Loucy (cell line): ENCODE data around the gene ATG16L2.

Source experiments
- H2AFZ ChIP-seq: fragments of 200-600 bp; sonication (generic); 2 replicates; pipeline ENCODE4 v1.6.0; 2016; ENCODE audit warnings: antibody characterized with exemption, mild to moderate bottlenecking, low read length, moderate library complexity
- H3F3A ChIP-seq: fragments of 200-600 bp; 2 replicates; pipeline ENCODE4 v1.6.0; 2016; ENCODE audit warnings: antibody characterized with exemption, low read depth, mild to moderate bottlenecking
- H3K27me3 ChIP-seq: fragments of 200-600 bp; sonication (generic); 2 replicates; pipeline ENCODE4 v1.6.1; 2014; ENCODE audit warnings: low read length, mild to moderate bottlenecking; ENCODE audit not compliant: insufficient read depth, poor library complexity, severe bottlenecking
- H3K36me3 ChIP-seq: fragments of 200-600 bp; sonication (generic); 2 replicates; pipeline ENCODE4 v1.6.1; 2016; ENCODE audit warnings: low read length; ENCODE audit not compliant: insufficient read depth
- H3K4me1 ChIP-seq: fragments of 200-600 bp; sonication (generic); 2 replicates; pipeline ENCODE4 v1.5.1; 2014; ENCODE audit warnings: low read length, mild to moderate bottlenecking; ENCODE audit not compliant: insufficient read depth, poor library complexity, severe bottlenecking
- H3K4me2 ChIP-seq: fragments of 200-600 bp; sonication (generic); 2 replicates; pipeline ENCODE4 v1.6.0; 2014; ENCODE audit warnings: antibody characterized with exemption, low read length, low read depth, mild to moderate bottlenecking; ENCODE audit not compliant: poor library complexity, severe bottlenecking
- H3K4me3 ChIP-seq: fragments of 200-600 bp; sonication (generic); 2 replicates; pipeline ENCODE4 v1.5.1; 2014; ENCODE audit warnings: low read length, mild to moderate bottlenecking, mixed read lengths; ENCODE audit not compliant: poor library complexity, severe bottlenecking
- H3K79me2 ChIP-seq: fragments of 200-600 bp; sonication (generic); 2 replicates; pipeline ENCODE4 v1.6.1; 2014; ENCODE audit warnings: low read length; ENCODE audit not compliant: insufficient read depth
- H3K9ac ChIP-seq: fragments of 200-600 bp; sonication (generic); 2 replicates; pipeline ENCODE4 v1.6.0; 2014; ENCODE audit warnings: mild to moderate bottlenecking, low read depth, low read length, moderate library complexity; ENCODE audit not compliant: poor library complexity, severe bottlenecking
- H3K9me2 ChIP-seq: fragments of 200-600 bp; sonication (generic); replicated peaks from 2 replicates; pipeline ENCODE4 v1.6.1; 2016; ENCODE audit warnings: low read depth, low read length, mixed read lengths
- H3K9me3 ChIP-seq: fragments of 200-600 bp; sonication (generic); 2 replicates; pipeline ENCODE4 v1.6.1; 2014; ENCODE audit warnings: mild to moderate bottlenecking, antibody characterized with exemption, low read length, low read depth; ENCODE audit not compliant: insufficient read depth
- H4K20me1 ChIP-seq: fragments of 200-600 bp; sonication (generic); 2 replicates; pipeline ENCODE4 v1.6.0; 2014; ENCODE audit warnings: antibody characterized with exemption, low read length, mild to moderate bottlenecking; ENCODE audit not compliant: insufficient read depth, poor library complexity, severe bottlenecking
- CTCF ChIP-seq: fragments of 200-600 bp; sonication (generic); conservative IDR thresholded peaks from 2 replicates; pipeline ENCODE4 v1.5.1; 2014; ENCODE audit warnings: mild to moderate bottlenecking, antibody characterized with exemption, low read length
- EZH2phosphoT487 ChIP-seq: fragments of 200-600 bp; IDR thresholded peaks from 2 replicates; pipeline ENCODE4 v1.6.1; 2018; ENCODE audit warnings: antibody characterized with exemption, mild to moderate bottlenecking, moderate library complexity, borderline replicate concordance

ATG16L2 gene

GRCh38 chr11:72820439-72821139 lies 6.4 kb downstream of the ATG16L2 start:
- Histone ChIP-seq H3K9me2 (no peaks in the 10 kb centered on the region), H3K9ac (no peak overlapping the region), H3K36me3 (peaks cover 57% of the 10 kb centered on the region; the same call in 1 of the 2 replicates), H4K20me1 (peaks cover 8% of the 10 kb centered on the region), H2AFZ (no peak overlapping the region), H3K27me3 (no peaks in the 10 kb centered on the region), H3F3A (no peaks in the 10 kb centered on the region), H3K4me3 (no peak overlapping the region), H3K4me2 (no peak overlapping the region), H3K79me2 (peaks cover 35% of the 10 kb centered on the region), H3K9me3 (no peaks in the 10 kb centered on the region), H3K4me1 (peaks cover 13% of the 10 kb centered on the region)
- TF ChIP-seq CTCF: no peak
- no peak for TF ChIP-seq EZH2phosphoT487

GRCh38 chr11:72821221-72821919 lies 7.2 kb downstream of the ATG16L2 start:
- Histone ChIP-seq H3K4me3 (no peak overlapping the region), H3K9ac (no peak overlapping the region), H4K20me1 (peaks cover 5% of the 10 kb centered on the region), H3K9me2 (no peaks in the 10 kb centered on the region), H3K4me2 (no peak overlapping the region), H2AFZ (no peak overlapping the region), H3K9me3 (no peaks in the 10 kb centered on the region), H3K4me1 (peaks cover 10% of the 10 kb centered on the region), H3K36me3 (peaks cover 57% of the 10 kb centered on the region; the same call in 1 of the 2 replicates), H3K27me3 (no peaks in the 10 kb centered on the region), H3K79me2 (peaks cover 27% of the 10 kb centered on the region), H3F3A (no peaks in the 10 kb centered on the region)
- TF ChIP-seq EZH2phosphoT487 (no peak), CTCF (no peak)

GRCh38 chr11:72821920-72822799 lies 7.9 kb downstream of the ATG16L2 start:
- Histone ChIP-seq H3K36me3 (peaks cover 57% of the 10 kb centered on the region; the same call in 1 of the 2 replicates), H3K4me2 (no peak overlapping the region)
- TF ChIP-seq CTCF (no peak), EZH2phosphoT487 (no peak)

More at GRCh38 chr11:72821920-72822799, 7.9 kb downstream of the ATG16L2 start:
- H3K79me2 ChIP-seq: peaks cover 19% of the 10 kb centered on the region; the same call in 1 of the 2 replicates
- no peaks in the 10 kb centered on the region for H3F3A ChIP-seq
- no peak overlapping the region for H2AFZ ChIP-seq
- no peaks in the 10 kb centered on the region for H3K9me3 ChIP-seq
- H3K9me2 ChIP-seq: no peaks in the 10 kb centered on the region
- H4K20me1 ChIP-seq: peaks cover 4% of the 10 kb centered on the region
- H3K4me3 ChIP-seq: no peak overlapping the region
- peaks cover 8% of the 10 kb centered on the region for H3K4me1 ChIP-seq
- H3K27me3 ChIP-seq: no peaks in the 10 kb centered on the region
- no peak overlapping the region for H3K9ac ChIP-seq
